Jurkat, Clone E6-1 (cell line): Measurements from ENCODE around the gene TBC1D9. TPM values are rescaled to one million over a fixed set of nuclear protein-coding genes. Genes with fewer than 3 reads are reported as not detected.
A peak's percentile ranks its signal among the peaks of the same experiment; 100 is the strongest.
"Not testable (repeated sequence)": the region's sequence is repeated elsewhere in the genome, so short reads cannot be mapped to it uniquely, and the experiment has no call there.

Experiments used
- DNase-seq: peaks from one replicate; pipeline ENCODE4 v3.0.0-alpha.2; 2011; ENCODE audit warnings: low read depth, low spot score
- H3K4me3 ChIP-seq: 2 replicates; pipeline ENCODE4 v1.5.1; 2011; ENCODE audit warnings: mild to moderate bottlenecking, low read length, control low read depth, moderate library complexity
- polyA plus RNA-seq: library from polyadenylated mRNA; unstranded; fragments of >200 nt; gene quantifications from one replicate; pipeline ENCODE4 v1.2.1, GENCODE V29; 2012; ENCODE audit warnings: missing spikeins; ENCODE audit not compliant: insufficient read length, insufficient read depth

Gene TBC1D9
- 3.8 TPM for polyA plus RNA-seq

GRCh38 chr4:140756319-140757231 lies at the start of gene TBC1D9:
Gene TBC1D9 (minus strand): TSS chr4:140756385. CDS start chr4:140756045, 340 bp downstream.
- DNase-seq, result no peak
- peak within 1 kb of the TSS; percentile 42 for H3K4me3 ChIP-seq

- DNase-seq, result no peak
- H3K4me3 ChIP-seq, result no peak overlapping the region
Measured at GRCh38 chr4:140805293-140805692, 49.1 kb upstream of the TBC1D9 start.

GRCh38 chr4:140802591-140802990 lies 46.4 kb upstream of the TBC1D9 start:
- no peak overlapping the region for H3K4me3 ChIP-seq

GRCh38 chr4:140800666-140801065 lies 44.5 kb upstream of the TBC1D9 start:
- no peak for DNase-seq
- no peak overlapping the region for H3K4me3 ChIP-seq

More at GRCh38 chr4:140802591-140802990, 46.4 kb upstream of the TBC1D9 start:
- DNase-seq, result no peak

GRCh38 chr4:140799686-140800225 lies 43.6 kb upstream of the TBC1D9 start:
- H3K4me3 ChIP-seq, result no peak overlapping the region
- DNase-seq, result no peak

GRCh38 chr4:140793291-140793690 lies 37.1 kb upstream of the TBC1D9 start:
- no peak for DNase-seq
- no peak overlapping the region for H3K4me3 ChIP-seq

GRCh38 chr4:140790765-140791164 lies 34.6 kb upstream of the TBC1D9 start:
- H3K4me3 ChIP-seq, result no peak overlapping the region
- no peak for DNase-seq

- no peak for DNase-seq
- no peak overlapping the region for H3K4me3 ChIP-seq
Measured at GRCh38 chr4:140790171-140790570, 34.0 kb upstream of the TBC1D9 start.

GRCh38 chr4:140789759-140790158 lies 33.6 kb upstream of the TBC1D9 start:
- no peak for DNase-seq
- H3K4me3 ChIP-seq, result no peak overlapping the region

- H3K4me3 ChIP-seq, DNase-seq: not testable (repeated sequence)
Measured at GRCh38 chr4:140782787-140783186, 26.6 kb upstream of the TBC1D9 start.

- H3K4me3 ChIP-seq, result no peak overlapping the region
- DNase-seq, result no peak
Measured at GRCh38 chr4:140781596-140781995, 25.4 kb upstream of the TBC1D9 start.

- no peak for DNase-seq
- H3K4me3 ChIP-seq, result no peak overlapping the region
Measured at GRCh38 chr4:140777894-140778293, 21.7 kb upstream of the TBC1D9 start.

GRCh38 chr4:140777386-140777785 lies 21.2 kb upstream of the TBC1D9 start:
- H3K4me3 ChIP-seq, result no peak overlapping the region
- DNase-seq, result no peak

- no peak for DNase-seq
- H3K4me3 ChIP-seq, result no peak overlapping the region
Measured at GRCh38 chr4:140776556-140776955, 20.4 kb upstream of the TBC1D9 start.

- no peak for DNase-seq
- H3K4me3 ChIP-seq, result no peak overlapping the region
Measured at GRCh38 chr4:140774956-140775355, 18.8 kb upstream of the TBC1D9 start.

GRCh38 chr4:140774510-140774909 lies 18.3 kb upstream of the TBC1D9 start:
- no peak for DNase-seq
- no peak overlapping the region for H3K4me3 ChIP-seq

- DNase-seq, result no peak
- no peak overlapping the region for H3K4me3 ChIP-seq
Measured at GRCh38 chr4:140769209-140769608, 13.0 kb upstream of the TBC1D9 start.

GRCh38 chr4:140764785-140765392 lies 8.7 kb upstream of the TBC1D9 start:
- H3K4me3 ChIP-seq, result no peak overlapping the region
- no peak for DNase-seq

- H3K4me3 ChIP-seq, result no peak overlapping the region
- no peak for DNase-seq
Measured at GRCh38 chr4:140762202-140762601, 6.0 kb upstream of the TBC1D9 start.

- H3K4me3 ChIP-seq, result no peak overlapping the region
- DNase-seq, result no peak
Measured at GRCh38 chr4:140757232-140757630, 1.0 kb upstream of the TBC1D9 start.
